SK-N-SH (cell line): ENCODE measurements around the gene ICA1. TPM values are rescaled to one million over a fixed set of nuclear protein-coding genes. Genes with fewer than 3 reads are reported as not detected.

ENCODE experiments used
- CTCF ChIA-PET: fragments of 300-600, 350-600 bp; formaldehyde crosslinking; extraction: SDS; loops from one replicate; lab custom pipeline; 2021; lab: Yijun Ruan, JAX
- POLR2A ChIA-PET: fragments of 350-600 bp; sonication (Branson Sonifier 250); formaldehyde crosslinking; extraction: SDS; loops from one replicate; lab custom pipeline; 2020; ENCODE audit warnings: antibody characterized with exemption, inconsistent platforms; lab: Yijun Ruan, JAX
- DNase-seq: peaks from one replicate; pipeline ENCODE4 v3.0.0; 2012
- H2AFZ ChIP-seq: fragments of 200-600 bp; sonication (generic); 2 replicates; pipeline ENCODE4 v1.8.1; 2016; ENCODE audit warnings: antibody characterized with exemption, mild to moderate bottlenecking, low read depth
- H3F3A ChIP-seq: fragments of 200-600 bp; sonication (generic); replicated peaks from 2 replicates; pipeline ENCODE3; 2016; ENCODE audit warnings: antibody characterized with exemption, mild to moderate bottlenecking; ENCODE audit not compliant: insufficient read depth
- H3K27ac ChIP-seq, 2 experiments: fragments of 200-500 bp in 1 of 2; fragments of 200-600 bp in 1 of 2; sonication (Bioruptor generic) in 1 of 2; sonication (generic), shearing (Covaris generic) in 1 of 2; 2 replicates each; pipeline versions ENCODE4 v1.5.1 to v1.6.1; 2014 to 2016; ENCODE audit warnings: low read depth in 2 of 2, inconsistent platforms in 1 of 2, low read length in 1 of 2, mild to moderate bottlenecking in 1 of 2, mixed read lengths in 1 of 2
- H3K27me3 ChIP-seq: fragments of 200-600 bp; sonication (generic), shearing (Covaris generic); 2 replicates; pipeline ENCODE4 v1.6.1; 2016; ENCODE audit warnings: mixed run types; ENCODE audit not compliant: insufficient read depth
- H3K36me3 ChIP-seq, 2 experiments: fragments of 200-500 bp in 1 of 2; fragments of 200-600 bp in 1 of 2; sonication (Bioruptor generic) in 1 of 2; sonication (generic) in 1 of 2; replicated peaks in 1 of 2; 2 replicates each; pipeline versions ENCODE3 to v1.5.1; 2014 to 2016; ENCODE audit warnings: low read length in 1 of 2, mild to moderate bottlenecking in 1 of 2; ENCODE audit not compliant: insufficient read depth in 2 of 2, control insufficient read depth in 1 of 2
- H3K4me1 ChIP-seq, 2 experiments: fragments of 200-500 bp in 1 of 2; fragments of 200-600 bp in 1 of 2; sonication (Bioruptor generic) in 1 of 2; sonication (generic), shearing (Covaris generic) in 1 of 2; 2 replicates each; pipeline versions ENCODE4 v1.5.1 to v1.6.1; 2014 to 2016; ENCODE audit warnings: low read depth in 1 of 2, low read length in 1 of 2, mixed run types in 1 of 2; ENCODE audit not compliant: insufficient read depth in 2 of 2, control insufficient read depth in 1 of 2
- H3K4me2 ChIP-seq: fragments of 200-600 bp; sonication (generic), shearing (Covaris generic); 2 replicates; pipeline ENCODE4 v1.6.1; 2017; ENCODE audit warnings: mixed run types
- H3K4me3 ChIP-seq, 2 experiments: fragments of 200-500 bp in 1 of 2; fragments of 200-600 bp in 1 of 2; sonication (Bioruptor generic) in 1 of 2; sonication (generic), shearing (Covaris generic) in 1 of 2; 2 replicates each; pipeline versions ENCODE4 v1.5.1 to v1.8.1; 2014 to 2016; ENCODE audit warnings: low read depth in 2 of 2, inconsistent platforms in 1 of 2, low read length in 1 of 2, mild to moderate bottlenecking in 1 of 2, mixed read lengths in 1 of 2, moderate library complexity in 1 of 2
- H3K79me2 ChIP-seq: fragments of 200-600 bp; sonication (generic); 2 replicates; pipeline ENCODE4 v1.8.1; 2017; ENCODE audit warnings: mild to moderate bottlenecking; ENCODE audit not compliant: insufficient read depth
- H3K9ac ChIP-seq: fragments of 200-600 bp; sonication (generic); 2 replicates; pipeline ENCODE4 v1.6.1; 2017; ENCODE audit warnings: mixed run types
- H3K9me2 ChIP-seq: fragments of 200-600 bp; sonication (generic); 2 replicates; pipeline ENCODE4 v1.6.1; 2017; ENCODE audit warnings: mixed run types
- H3K9me3 ChIP-seq: fragments of 200-600 bp; sonication (generic); 2 replicates; pipeline ENCODE4 v1.6.1; 2017; ENCODE audit warnings: mixed run types, mild to moderate bottlenecking, moderate library complexity
- H4K20me1 ChIP-seq: fragments of 200-600 bp; sonication (generic); 2 replicates; pipeline ENCODE4 v1.6.1; 2017; ENCODE audit warnings: mild to moderate bottlenecking, mixed run types; ENCODE audit not compliant: insufficient read depth
- ELF1 ChIP-seq: IDR thresholded peaks from 2 replicates; pipeline ENCODE4 v1.4.0; 2012
- FOXJ3 ChIP-seq: sonication (generic); formaldehyde crosslinking; IDR thresholded peaks from 2 replicates; pipeline ENCODE4 v1.5.1; 2020; ENCODE audit warnings: mild to moderate bottlenecking, missing genetic modification reagents
- FOXM1 ChIP-seq: IDR thresholded peaks from 2 replicates; pipeline ENCODE4 v1.4.0; 2012; ENCODE audit warnings: low read depth, mild to moderate bottlenecking
- GATA2 ChIP-seq: sonication (generic); formaldehyde crosslinking; IDR thresholded peaks from 2 replicates; pipeline ENCODE4 v1.5.0; 2020; ENCODE audit warnings: mild to moderate bottlenecking, missing genetic modification reagents
- JUND ChIP-seq: IDR thresholded peaks from 2 replicates; pipeline ENCODE4 v1.4.0; 2012
- MAX ChIP-seq: IDR thresholded peaks from 2 replicates; pipeline ENCODE4 v1.4.0; 2012; ENCODE audit warnings: low read depth
- MXI1 ChIP-seq: IDR thresholded peaks from 2 replicates; pipeline ENCODE4 v1.6.1; 2012; ENCODE audit warnings: mild to moderate bottlenecking, low read depth, low read length, improper control_type of control experiment
- NRF1 ChIP-seq: IDR thresholded peaks from 2 replicates; pipeline ENCODE4 v1.6.1; 2012; ENCODE audit warnings: low read depth, mild to moderate bottlenecking, low read length
- PBX3 ChIP-seq: IDR thresholded peaks from 2 replicates; pipeline ENCODE4; 2012
- POLR2AphosphoS5 ChIP-seq: IDR thresholded peaks from 2 replicates; pipeline ENCODE4 v1.6.1; 2012; ENCODE audit warnings: low read depth, low read length
- RAD21 ChIP-seq: IDR thresholded peaks from 2 replicates; pipeline ENCODE4 v1.6.1; 2012; ENCODE audit warnings: mild to moderate bottlenecking, low read length
- SIN3A ChIP-seq: IDR thresholded peaks from 2 replicates; pipeline ENCODE4 v1.6.1; 2012; ENCODE audit warnings: low read depth, mild to moderate bottlenecking, low read length, moderate library complexity, borderline replicate concordance
- SMC3 ChIP-seq: IDR thresholded peaks from 2 replicates; pipeline ENCODE4 v1.6.1; 2012; ENCODE audit warnings: low read depth, low read length, improper control_type of control experiment
- TAF1 ChIP-seq: IDR thresholded peaks from 2 replicates; pipeline ENCODE4 v1.6.1; 2012; ENCODE audit warnings: low read depth, mild to moderate bottlenecking, low read length, moderate library complexity, borderline replicate concordance
- TCF12 ChIP-seq: IDR thresholded peaks from 2 replicates; pipeline ENCODE4 v1.4.0; 2012
- YY1 ChIP-seq: IDR thresholded peaks from 2 replicates; pipeline ENCODE4 v1.4.0; 2012; ENCODE audit warnings: low read depth, mild to moderate bottlenecking
- ZBTB33 ChIP-seq: IDR thresholded peaks from 2 replicates; pipeline ENCODE4 v1.4.0; 2012; ENCODE audit warnings: low read depth, borderline replicate concordance
- WGBS: methylation state at CpG from one replicate; pipeline ENCODE4 v1.1.6; 2017; ENCODE audit warnings: low lambda C conversion rate; 5-methylcytosine and 5-hydroxymethylcytosine counted together
- polyA plus RNA-seq, 3 experiments: library from polyadenylated mRNA; depleted of rRNA; stranded (reverse); fragments of >200 nt; gene quantifications; 2 replicates each; pipeline ENCODE4 v1.2.3, GENCODE V29; 2012

The ICA1 gene
- polyA plus RNA-seq, 1 of the 3 experiments (the other 2 are of a cell fraction), result 2.4 TPM

GRCh38 chr7:8143151-8143874 is 118.7 kb downstream of the ICA1 start:
- DNase-seq, result no peak
- no peak for TF ChIP-seq MXI1
- no peak for TF ChIP-seq ELF1
- TF ChIP-seq FOXJ3 (CRISPR knock-in tag), result no peak
- no peak for TF ChIP-seq JUND
- no peak for TF ChIP-seq GATA2 (CRISPR knock-in tag)
- TF ChIP-seq RAD21, result no peak
- TF ChIP-seq NRF1, result no peak
- no peak for TF ChIP-seq ZBTB33
- TF ChIP-seq SMC3, result no peak
- no peak for TF ChIP-seq FOXM1
- TF ChIP-seq TAF1, result no peak
- TF ChIP-seq POLR2AphosphoS5, result no peak
- TF ChIP-seq MAX, result no peak
- no peak for TF ChIP-seq SIN3A
- TF ChIP-seq TCF12, result no peak
- no peak for TF ChIP-seq YY1
- no peak overlapping the region for H3K9ac ChIP-seq
- H3K36me3 ChIP-seq, result peaks cover 0 to 27% of the 10 kb centered on the region in 2 experiments
- H3F3A ChIP-seq, result no peaks in the 10 kb centered on the region
- WGBS, result 79% methylated on average over 6 of the region's 6 CpGs
- H3K4me1 ChIP-seq, result peaks cover 0 to 24% of the 10 kb centered on the region in 2 experiments; a peak in 1 of 4 replicates
- H3K27ac ChIP-seq, result peak overlapping the region in 1 of 2 experiments; percentile 41; a peak in 1 of 4 replicates
- H3K4me2 ChIP-seq, result no peak overlapping the region
- POLR2A ChIA-PET, result no interaction called here
- no peak overlapping the region for H3K4me3 ChIP-seq
- CTCF ChIA-PET, result interaction anchor here (0.6 to 1.5 kb wide), 5 partner anchors 9 to 38 kb away, joined by 3 to 4 read pairs (median 3); no protein-coding TSS in a partner anchor
- H2AFZ ChIP-seq, result no peak overlapping the region
- no peaks in the 10 kb centered on the region for H3K27me3 ChIP-seq
- no peaks in the 10 kb centered on the region for H4K20me1 ChIP-seq
- H3K9me2 ChIP-seq, result no peaks in the 10 kb centered on the region
- H3K79me2 ChIP-seq, result no peaks in the 10 kb centered on the region
- no peaks in the 10 kb centered on the region for H3K9me3 ChIP-seq

- H3K9me3 ChIP-seq, result no peaks in the 10 kb centered on the region
- H3K4me3 ChIP-seq, result no peak overlapping the region
- H3K27ac ChIP-seq, result no peak overlapping the region
- no peak overlapping the region for H3K4me2 ChIP-seq
- H3K79me2 ChIP-seq, result no peaks in the 10 kb centered on the region
- no peak overlapping the region for H3K9ac ChIP-seq
- no peaks in the 10 kb centered on the region for H4K20me1 ChIP-seq
- POLR2A ChIA-PET, result no interaction called here
- peaks cover 0 to 19% of the 10 kb centered on the region in 2 experiments; a peak in 1 of 4 replicates for H3K4me1 ChIP-seq
- no peak for TF ChIP-seq PBX3
- TF ChIP-seq FOXJ3 (CRISPR knock-in tag), result no peak
- TF ChIP-seq ELF1, result no peak
- TF ChIP-seq, all 33 proteins: peak for 0
- Histone ChIP-seq H2AFZ (no peak overlapping the region), H3K27me3 (no peaks in the 10 kb centered on the region), H3K9me2 (no peaks in the 10 kb centered on the region), H3F3A (no peaks in the 10 kb centered on the region), H3K36me3 (peaks cover 0 to 31% of the 10 kb centered on the region in 2 experiments)
- DNase-seq, result no peak
- CTCF ChIA-PET, result interaction anchor here (0.7 to 1.5 kb wide), 3 partner anchors 8 to 12 kb away, joined by 3 to 4 read pairs (median 3); no protein-coding TSS in a partner anchor
- 78% methylated on average over 2 of the region's 2 CpGs for WGBS
Measured at GRCh38 chr7:8142477-8142876, 119.5 kb downstream of the ICA1 start.
